ENCODE results near the gene RPF1.

- TF ChIP-seq CTCF (IDR thresholded peaks at IDR 0.05), result no peak
- TF ChIP-seq POLR2AphosphoS5 (IDR thresholded peaks at IDR 0.05), result no peak
- TF ChIP-seq POLR2A (IDR thresholded peaks at IDR 0.05), result no peak
Measured at GRCh38 chr1:84434801-84435549, 44.1 kb upstream of the RPF1 start.

All from breast epithelium (tissue), 3 donors.